Measurements from ENCODE around the gene PDE4D. TPM values are rescaled to one million over a fixed set of nuclear protein-coding genes. Genes with fewer than 3 reads are reported as not detected.
A peak's percentile ranks its signal among the peaks of the same experiment; 100 is the strongest.

Gene PDE4D
- total RNA-seq, 1 donor from 2014 or later = 30.2 TPM

- ATAC-seq (ENCODE audit: poor library complexity) (peak; percentile 51), DNase-seq (no peak)
- intact Hi-C loops (cut with DNase I) = no loop called here
Measured at GRCh38 chr5:59116231-59116865, 777.2 kb downstream of the PDE4D start.

GRCh38 chr5:59115345-59115744 lies 778.2 kb downstream of the PDE4D start:
- ATAC-seq (ENCODE audit: poor library complexity) (no peak), DNase-seq (no peak)
- intact Hi-C loops (cut with DNase I) = no loop called here

- DNase-seq (no peak), ATAC-seq (ENCODE audit: poor library complexity) (peak; percentile 38)
- intact Hi-C loops (cut with DNase I) = no loop called here
Measured at GRCh38 chr5:59109383-59109782, 784.1 kb downstream of the PDE4D start.

- intact Hi-C loops (cut with DNase I) = no loop called here
Measured at GRCh38 chr5:59107692-59108091, 785.8 kb downstream of the PDE4D start.

GRCh38 chr5:59104400-59105127 lies 789.0 kb downstream of the PDE4D start:
- intact Hi-C loops (cut with DNase I) = no loop called here
- ATAC-seq (ENCODE audit: poor library complexity) (peak; percentile 38), DNase-seq (no peak)

More at GRCh38 chr5:59107692-59108091, 785.8 kb downstream of the PDE4D start:
- DNase-seq = no peak
- ATAC-seq (ENCODE audit: poor library complexity) = no peak

GRCh38 chr5:59103303-59103702 lies 790.2 kb downstream of the PDE4D start:
- intact Hi-C loops (cut with DNase I) = no loop called here
- DNase-seq = no peak
- no peak for ATAC-seq (ENCODE audit: poor library complexity)

GRCh38 chr5:59102437-59102836 lies 791.1 kb downstream of the PDE4D start:
- ATAC-seq (ENCODE audit: poor library complexity) = no peak
- intact Hi-C loops (cut with DNase I) = no loop called here
- DNase-seq = no peak

- no peak for ATAC-seq (ENCODE audit: poor library complexity)
- intact Hi-C loops (cut with DNase I) = no loop called here
Measured at GRCh38 chr5:59100875-59101274, 792.7 kb downstream of the PDE4D start.

GRCh38 chr5:59099995-59100345 lies 793.6 kb downstream of the PDE4D start:
- DNase-seq (no peak), ATAC-seq (ENCODE audit: poor library complexity) (no peak)
- intact Hi-C loops (cut with DNase I) = no loop called here

More at GRCh38 chr5:59100875-59101274, 792.7 kb downstream of the PDE4D start:
- no peak for DNase-seq

GRCh38 chr5:59099270-59099994 lies 794.1 kb downstream of the PDE4D start:
- intact Hi-C loops (cut with DNase I) = no loop called here
- no peak for ATAC-seq (ENCODE audit: poor library complexity)
- DNase-seq = no peak

GRCh38 chr5:59098743-59099142 lies 794.8 kb downstream of the PDE4D start:
- no peak for ATAC-seq (ENCODE audit: poor library complexity)
- no peak for DNase-seq
- intact Hi-C loops (cut with DNase I) = no loop called here

- intact Hi-C loops (cut with DNase I) = no loop called here
- DNase-seq (no peak), ATAC-seq (ENCODE audit: poor library complexity) (no peak)
Measured at GRCh38 chr5:59097712-59098111, 795.8 kb downstream of the PDE4D start.

- intact Hi-C loops (cut with DNase I) = no loop called here
- DNase-seq (no peak), ATAC-seq (ENCODE audit: poor library complexity) (no peak)
Measured at GRCh38 chr5:59097116-59097515, 796.4 kb downstream of the PDE4D start.

GRCh38 chr5:59095480-59095879 lies 798.0 kb downstream of the PDE4D start:
- peak; percentile 58 for ATAC-seq (ENCODE audit: poor library complexity)
- intact Hi-C loops (cut with DNase I) = no loop called here

GRCh38 chr5:59094864-59095263 lies 798.7 kb downstream of the PDE4D start:
- intact Hi-C loops (cut with DNase I) = no loop called here
- DNase-seq (no peak), ATAC-seq (ENCODE audit: poor library complexity) (peak; percentile 23)

More at GRCh38 chr5:59095480-59095879, 798.0 kb downstream of the PDE4D start:
- DNase-seq = no peak

- ATAC-seq (ENCODE audit: poor library complexity) (no peak), DNase-seq (no peak)
- intact Hi-C loops (cut with DNase I) = no loop called here
Measured at GRCh38 chr5:59093329-59093728, 800.2 kb downstream of the PDE4D start.

GRCh38 chr5:59092758-59093157 lies 800.8 kb downstream of the PDE4D start:
- ATAC-seq (ENCODE audit: poor library complexity) (no peak), DNase-seq (no peak)
- intact Hi-C loops (cut with DNase I) = no loop called here

GRCh38 chr5:59091965-59092364 lies 801.6 kb downstream of the PDE4D start:
- ATAC-seq (ENCODE audit: poor library complexity) = no peak
- intact Hi-C loops (cut with DNase I) = no loop called here

GRCh38 chr5:59090323-59090722 lies 803.2 kb downstream of the PDE4D start:
- intact Hi-C loops (cut with DNase I) = no loop called here
- no peak for ATAC-seq (ENCODE audit: poor library complexity)
- DNase-seq = no peak

More at GRCh38 chr5:59091965-59092364, 801.6 kb downstream of the PDE4D start:
- DNase-seq = no peak

GRCh38 chr5:59089767-59090166 lies 803.8 kb downstream of the PDE4D start:
- intact Hi-C loops (cut with DNase I) = no loop called here
- ATAC-seq (ENCODE audit: poor library complexity) (no peak), DNase-seq (no peak)

All from Right ventricle myocardium superior (tissue), 1 donor.